Tibial artery (tissue), 4 donors: Measurements from ENCODE around the gene NDUFAF2.

Experiments
- DNase-seq, 2 donors: peaks; one replicate each; pipeline ENCODE4 v3.0.0-alpha.2; 2019
- H3K27ac ChIP-seq, 2 donors: fragments of 200-600 bp; sonication (generic) in 1 of 2; 1 replicate in 1 of 2; 2 replicates in 1 of 2; pipeline ENCODE4 v1.5.1; 2018 to 2019; ENCODE audit warnings: mild to moderate bottlenecking in 1 of 2
- H3K27me3 ChIP-seq, 2 donors: fragments of 200-600 bp; sonication (generic) in 1 of 2; one replicate each; pipeline versions ENCODE4 v1.5.1 to v1.6.0; 2016 to 2019
- H3K36me3 ChIP-seq, 3 donors: fragments of 200-600 bp; sonication (generic) in 2 of 3; one replicate each; pipeline ENCODE4 v1.5.1; 2016 to 2019; ENCODE audit warnings: mild to moderate bottlenecking in 2 of 3
- H3K4me1 ChIP-seq, 4 donors: fragments of 200-600 bp; sonication (generic) in 2 of 4; 1 replicate in 3 of 4; 2 replicates in 1 of 4; pipeline ENCODE4 v1.5.1; 2016 to 2019
- H3K4me3 ChIP-seq, 2 donors: fragments of 200-600 bp; sonication (generic) in 1 of 2; 1 replicate in 1 of 2; 2 replicates in 1 of 2; pipeline ENCODE4 v1.5.1; 2018 to 2019; ENCODE audit warnings: mild to moderate bottlenecking in 2 of 2
- H3K9me3 ChIP-seq, 3 donors: fragments of 200-600 bp; sonication (generic) in 1 of 3; one replicate each; pipeline ENCODE4 v1.5.1; 2016 to 2019
- CTCF ChIP-seq, 2 experiments: fragments of 200-600 bp in 1 of 2; fragments of 450-650 bp in 1 of 2; IDR thresholded peaks; one replicate each; pipeline ENCODE4 v1.5.1; 2017 to 2019; ENCODE audit warnings: antibody characterized with exemption in 2 of 2, mild to moderate bottlenecking in 1 of 2, moderate library complexity in 1 of 2
- intact Hi-C: fragments of 100-400 bp; cut with DNase I; formaldehyde crosslinking; loops from one replicate; pipeline ENCODE4 v1.15.0; 2023; ENCODE audit warnings: low total_unique reads

Gene NDUFAF2

DNA sequence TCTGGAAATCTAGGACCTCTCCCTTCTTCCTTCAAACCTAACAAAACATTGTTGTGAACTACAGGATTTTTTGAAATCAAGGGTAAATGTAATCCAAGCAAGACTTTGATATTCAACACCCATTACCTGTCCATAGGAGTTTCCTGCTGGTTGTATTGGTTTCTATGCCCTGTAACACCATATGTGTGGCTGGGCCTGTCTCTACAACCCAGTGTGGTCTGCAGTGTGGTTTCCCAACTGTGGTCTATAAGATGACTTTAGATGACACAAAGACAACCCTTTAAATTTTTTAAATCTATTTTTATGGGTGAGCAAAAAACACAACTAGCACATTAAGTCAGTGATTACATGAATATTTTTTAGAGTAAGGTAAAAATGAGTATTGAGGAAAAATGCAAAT is 124.1 kb downstream of the NDUFAF2 start:
- H3K27me3 ChIP-seq, result no peaks in the 10 kb centered on the region
- no peaks in the 10 kb centered on the region for H3K36me3 ChIP-seq
- no peaks in the 10 kb centered on the region for H3K4me1 ChIP-seq
- intact Hi-C loops, result no loop called here
- no peak for TF ChIP-seq CTCF (IDR thresholded peaks at IDR 0.05)
- DNase-seq, result no peak
- H3K27ac ChIP-seq, result no peak overlapping the region
- H3K9me3 ChIP-seq, result peaks cover 0 to 10% (median 8%) of the 10 kb centered on the region in 3 donors
- H3K4me3 ChIP-seq, result no peak overlapping the region

DNA sequence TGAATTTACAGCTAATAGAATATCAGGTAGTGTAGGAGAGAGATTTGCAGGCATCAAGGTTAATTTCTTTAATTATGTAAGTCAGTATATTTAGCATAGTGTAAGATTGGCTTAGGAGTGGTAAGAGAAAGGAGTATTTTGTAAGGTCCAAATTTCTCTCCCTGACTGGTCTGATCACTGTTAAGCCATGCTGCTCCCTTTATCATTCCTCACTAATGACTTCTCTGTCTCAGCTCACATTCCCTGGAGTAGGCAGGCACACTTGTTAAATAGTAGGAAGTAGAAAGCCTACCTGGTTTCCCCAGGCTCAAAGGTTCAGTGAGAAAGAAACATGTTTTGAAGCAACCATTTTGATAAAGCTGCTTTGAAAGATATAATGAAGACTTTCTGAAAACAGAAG is 126.5 kb downstream of the NDUFAF2 start:
- no peak overlapping the region for H3K4me3 ChIP-seq
- H3K27ac ChIP-seq, result no peak overlapping the region
- intact Hi-C loops, result no loop called here
- no peak for DNase-seq
- no peaks in the 10 kb centered on the region for H3K36me3 ChIP-seq
- no peaks in the 10 kb centered on the region for H3K27me3 ChIP-seq
- no peaks in the 10 kb centered on the region for H3K9me3 ChIP-seq
- no peaks in the 10 kb centered on the region for H3K4me1 ChIP-seq
- TF ChIP-seq CTCF (IDR thresholded peaks at IDR 0.05), result no peak

- Histone ChIP-seq H3K9me3 (no peaks in the 10 kb centered on the region), H3K36me3 (no peaks in the 10 kb centered on the region), H3K4me3 (no peak overlapping the region), H3K4me1 (no peaks in the 10 kb centered on the region), H3K27me3 (no peaks in the 10 kb centered on the region), H3K27ac (no peak overlapping the region)
- DNase-seq, result no peak
- intact Hi-C loops, result no loop called here
- TF ChIP-seq CTCF (IDR thresholded peaks at IDR 0.05), result no peak
Measured at GRCh38 chr5:61076626-61077025, 131.6 kb downstream of the NDUFAF2 start.

GRCh38 chr5:61081741-61082140 is 136.7 kb downstream of the NDUFAF2 start:
- Histone ChIP-seq H3K4me3 (no peak overlapping the region), H3K27ac (no peak overlapping the region), H3K27me3 (no peaks in the 10 kb centered on the region), H3K9me3 (no peaks in the 10 kb centered on the region), H3K4me1 (no peaks in the 10 kb centered on the region), H3K36me3 (no peaks in the 10 kb centered on the region)
- no peak for DNase-seq
- intact Hi-C loops, result no loop called here
- no peak for TF ChIP-seq CTCF (IDR thresholded peaks at IDR 0.05)

- intact Hi-C loops, result no loop called here
- no peaks in the 10 kb centered on the region for H3K27me3 ChIP-seq
- no peak overlapping the region for H3K4me3 ChIP-seq
- no peak for TF ChIP-seq CTCF (IDR thresholded peaks at IDR 0.05)
- no peak for DNase-seq
- peaks cover 0 to 2% (median 0%) of the 10 kb centered on the region in 4 donors for H3K4me1 ChIP-seq
- no peak overlapping the region for H3K27ac ChIP-seq
- H3K9me3 ChIP-seq, result no peaks in the 10 kb centered on the region
- no peaks in the 10 kb centered on the region for H3K36me3 ChIP-seq
Measured at GRCh38 chr5:61082516-61083280, 137.7 kb downstream of the NDUFAF2 start.
